HG03045 (cell line): ENCODE results near the gene MLLT10.

Source experiments
- ATAC-seq: cut with Tn5 transposase; IDR thresholded peaks from one replicate; pipeline ENCODE4 v1.9.1; 2021; ENCODE audit warnings: mild to moderate bottlenecking, moderate library complexity; ENCODE audit not compliant: unreplicated experiment

MLLT10 gene

DNA sequence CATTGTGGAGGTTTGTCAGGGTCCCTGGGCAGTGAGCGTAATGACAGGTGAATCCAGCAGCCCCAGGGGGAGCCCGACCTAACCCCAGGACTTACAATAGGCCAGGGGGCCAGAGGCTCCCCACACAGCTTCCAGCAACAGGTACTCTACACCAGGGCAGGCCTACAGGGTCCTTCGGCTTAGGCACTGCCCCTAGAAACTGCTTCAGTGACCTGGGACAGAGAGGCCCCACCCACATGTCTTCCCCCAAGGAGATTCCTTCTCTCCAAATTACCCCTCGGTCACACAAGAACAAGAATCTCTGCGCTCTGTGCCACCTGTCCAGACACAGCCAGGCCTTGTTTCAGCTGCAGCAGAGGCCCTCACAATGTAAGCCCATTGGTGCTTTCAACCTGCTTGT, 32.9 kb upstream of the MLLT10 start:
- ATAC-seq, result no peak

DNA sequence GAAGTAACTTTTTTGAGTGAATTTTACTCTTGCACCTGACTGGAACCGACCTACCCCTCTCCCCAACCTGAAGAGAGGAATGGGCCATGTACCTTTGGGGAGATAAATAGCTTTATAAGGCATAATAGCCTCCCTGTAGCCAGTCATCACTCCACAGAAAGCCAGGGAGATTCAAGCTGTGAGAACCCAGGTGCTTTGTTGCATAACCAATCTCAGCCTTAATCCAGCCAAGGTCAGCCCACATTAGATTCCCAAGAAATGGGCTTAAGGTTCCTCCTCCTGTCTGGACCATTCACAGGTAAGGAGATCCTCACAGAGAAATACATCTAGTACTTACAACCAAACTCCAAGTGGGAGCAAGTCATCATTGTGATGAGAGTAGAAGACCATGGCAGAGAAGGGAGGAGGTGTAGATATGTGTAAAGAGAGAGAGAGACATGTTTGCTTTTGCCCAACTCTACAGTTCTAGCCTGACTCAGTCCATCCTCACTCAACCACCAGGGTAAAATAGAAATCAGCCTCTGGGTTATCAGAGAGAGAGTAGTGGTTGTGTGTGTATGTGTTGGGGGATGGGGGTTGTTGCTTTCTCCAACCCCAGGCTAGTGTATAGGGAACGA, 32.2 kb upstream of the MLLT10 start:
- no peak for ATAC-seq

DNA sequence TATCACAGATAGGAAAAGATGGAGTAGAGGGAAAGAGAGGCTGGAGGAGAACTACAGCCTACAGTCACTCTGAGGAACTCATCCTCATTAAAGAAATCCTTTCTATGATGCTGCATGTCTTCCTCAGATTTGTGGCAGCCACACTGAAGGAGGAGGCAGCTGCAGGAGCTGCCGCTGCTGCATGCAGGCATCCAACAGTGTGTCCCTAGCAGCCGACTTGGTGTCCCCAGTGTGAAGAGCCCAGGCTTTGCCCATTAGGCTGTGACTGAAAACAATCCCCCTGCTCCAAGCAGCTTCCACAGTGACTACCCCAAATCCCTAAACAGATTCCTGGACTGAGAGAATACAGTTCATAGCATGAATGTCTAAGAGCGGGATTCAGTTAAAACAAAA, 31.7 kb upstream of the MLLT10 start:
- no peak for ATAC-seq

DNA sequence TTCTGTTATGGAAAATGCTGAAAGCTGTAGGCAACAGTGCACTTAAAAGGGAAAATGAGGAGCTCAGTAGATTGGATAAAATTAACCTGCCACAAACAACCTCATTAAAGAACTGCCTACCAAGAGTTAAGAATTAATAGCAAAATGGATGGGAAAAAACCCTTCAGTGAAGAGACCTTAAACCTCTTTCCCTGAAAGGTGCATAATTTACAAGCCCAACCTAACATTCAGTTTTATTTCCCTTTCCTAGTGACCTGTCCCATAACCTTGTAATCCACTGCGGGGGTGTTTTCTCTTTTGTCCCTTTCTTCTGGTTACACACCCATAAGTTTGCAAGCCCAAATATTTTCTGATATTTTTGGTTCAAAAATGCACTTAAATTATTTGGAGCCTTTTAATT, 30.5 kb upstream of the MLLT10 start:
- ATAC-seq, result no peak

DNA sequence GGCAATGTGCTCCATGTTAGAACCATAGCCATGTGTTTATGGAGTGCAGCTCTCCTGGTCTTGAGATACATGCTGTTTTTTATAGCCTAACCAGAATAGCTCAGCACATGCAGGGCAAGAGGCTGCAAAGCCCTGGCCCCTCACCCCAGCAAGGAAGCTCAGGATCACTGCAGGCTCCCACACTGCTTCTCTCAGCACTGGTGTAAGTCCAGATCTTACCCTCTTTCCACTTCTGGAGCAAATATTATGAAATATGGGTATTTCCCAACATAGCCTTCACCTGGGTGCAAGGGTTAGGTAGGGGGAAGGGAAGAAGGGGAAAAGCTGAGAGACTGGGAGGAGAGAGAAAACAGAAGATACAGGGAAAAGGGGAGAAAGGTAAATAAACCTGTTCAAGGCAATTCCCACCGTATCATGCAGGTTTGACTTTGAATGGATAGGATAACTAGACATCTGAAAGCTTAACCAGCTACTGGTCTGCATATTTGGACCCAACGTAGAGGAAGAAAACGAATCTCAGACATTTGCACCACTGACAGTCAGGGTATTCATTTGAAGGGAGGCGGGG, 28.2 kb upstream of the MLLT10 start:
- ATAC-seq, result no peak

DNA sequence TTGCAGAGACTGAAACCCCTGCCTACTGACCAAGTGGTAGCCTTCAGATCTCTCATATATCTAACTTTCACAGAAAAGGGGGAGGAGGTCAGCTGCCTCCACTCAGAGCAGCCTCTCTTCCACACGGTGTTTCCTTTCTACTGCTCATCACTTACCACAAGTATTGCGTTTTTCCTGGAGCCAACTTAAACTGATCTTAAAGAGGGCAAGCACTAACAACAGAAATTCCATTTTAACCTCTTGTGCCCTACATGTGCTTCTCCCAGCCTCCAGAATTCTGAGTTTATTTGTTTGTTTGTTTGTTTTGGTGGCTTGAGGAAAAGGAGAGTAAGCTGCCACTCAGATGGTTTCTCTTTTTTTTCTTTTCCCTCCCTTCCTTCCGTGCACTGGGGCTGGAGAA, 27.7 kb upstream of the MLLT10 start:
- no peak for ATAC-seq

DNA sequence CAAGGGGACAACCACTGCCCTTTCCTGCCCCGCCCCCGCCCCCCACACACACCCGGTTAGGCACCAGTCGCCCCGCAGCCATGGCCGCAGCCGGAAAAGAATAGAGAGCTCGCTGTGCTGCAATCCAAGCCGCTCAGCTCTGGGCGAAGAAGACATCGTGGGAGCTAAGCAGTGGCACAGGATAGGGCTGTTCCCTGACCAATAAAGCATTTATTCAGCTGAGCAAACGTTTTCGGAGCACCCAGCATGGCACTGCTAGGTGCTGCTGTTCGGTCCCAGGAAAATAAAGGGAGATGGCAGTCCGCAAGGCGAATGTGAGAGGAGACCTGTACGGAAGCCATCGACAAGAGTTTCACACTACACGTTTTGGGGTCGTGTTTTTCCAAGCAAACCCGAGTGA, 26.9 kb upstream of the MLLT10 start:
- ATAC-seq, result no peak

DNA sequence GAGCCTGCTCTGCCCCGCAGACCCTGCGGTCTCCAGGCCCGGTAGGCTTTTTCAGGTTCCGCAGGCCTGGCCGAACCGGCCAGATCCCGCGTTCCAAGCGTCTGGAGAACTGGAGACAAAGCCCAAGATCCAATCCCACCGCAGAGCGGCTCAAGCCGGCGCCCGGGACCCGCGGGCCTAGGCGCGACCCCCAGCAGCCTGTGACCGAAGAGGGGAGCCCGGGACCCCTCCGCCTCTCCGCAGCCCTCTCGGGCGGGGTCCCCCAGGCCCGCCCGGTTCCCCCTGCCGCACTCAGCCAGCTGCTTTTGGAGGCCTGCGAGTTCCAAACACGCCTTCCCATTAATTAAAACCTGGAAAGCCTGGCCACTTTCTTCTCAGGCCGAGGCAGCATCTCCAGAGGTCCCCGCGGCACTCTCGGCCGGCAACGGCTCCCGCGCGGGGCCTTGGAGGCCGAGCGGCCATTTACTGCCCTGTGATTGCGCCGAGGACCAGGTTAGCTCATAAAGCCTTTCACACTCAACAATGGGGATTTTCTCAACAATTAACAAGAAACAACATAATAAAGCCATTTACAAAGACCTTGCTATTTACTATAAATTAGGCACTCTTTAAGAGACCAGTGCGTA, 25.2 kb upstream of the MLLT10 start:
- ATAC-seq, result no peak

DNA sequence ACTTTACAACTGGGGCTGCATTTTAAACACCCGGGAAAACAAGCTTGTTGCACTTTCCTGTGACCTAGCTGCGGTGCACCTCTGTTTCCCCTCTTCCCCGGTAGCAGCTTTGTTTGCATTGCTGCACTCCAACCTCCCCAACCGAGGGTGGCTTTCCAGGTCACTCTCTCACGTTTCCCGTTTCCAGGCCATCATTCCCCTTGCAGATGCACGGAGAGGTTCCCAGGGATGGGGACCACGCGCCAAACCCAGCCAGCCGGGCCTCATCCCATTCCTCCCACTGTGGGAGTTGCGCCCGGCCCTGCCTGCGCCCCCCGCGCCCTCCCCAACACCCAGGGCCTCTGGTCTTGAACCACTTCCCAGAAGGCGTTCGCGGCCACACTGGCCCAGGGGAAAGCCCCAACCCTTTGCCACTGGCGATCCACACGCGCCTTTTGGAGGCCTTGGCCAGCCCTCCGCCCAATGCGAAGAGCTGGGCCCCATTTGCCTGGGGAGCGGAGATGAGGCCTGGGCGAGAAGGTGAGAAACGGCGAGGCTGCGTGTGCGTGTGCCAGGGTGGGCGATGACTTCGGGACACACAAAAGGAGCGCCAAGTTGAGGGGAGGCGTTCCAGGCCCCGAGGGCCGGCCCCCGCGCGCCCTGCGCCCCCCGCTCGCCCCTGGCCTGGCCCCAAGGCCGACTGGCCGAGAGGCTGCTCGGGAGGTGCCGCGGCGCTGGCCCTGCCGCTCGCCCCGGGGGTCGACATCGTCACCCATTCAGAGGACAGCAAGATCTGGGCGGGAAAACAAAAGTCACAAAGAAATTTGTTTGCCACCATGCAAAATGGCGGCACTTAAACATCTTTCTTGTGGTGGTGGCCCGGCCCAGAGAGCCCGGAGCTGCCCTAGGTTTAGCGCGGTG, 24.4 kb upstream of the MLLT10 start:
- no peak for ATAC-seq

DNA sequence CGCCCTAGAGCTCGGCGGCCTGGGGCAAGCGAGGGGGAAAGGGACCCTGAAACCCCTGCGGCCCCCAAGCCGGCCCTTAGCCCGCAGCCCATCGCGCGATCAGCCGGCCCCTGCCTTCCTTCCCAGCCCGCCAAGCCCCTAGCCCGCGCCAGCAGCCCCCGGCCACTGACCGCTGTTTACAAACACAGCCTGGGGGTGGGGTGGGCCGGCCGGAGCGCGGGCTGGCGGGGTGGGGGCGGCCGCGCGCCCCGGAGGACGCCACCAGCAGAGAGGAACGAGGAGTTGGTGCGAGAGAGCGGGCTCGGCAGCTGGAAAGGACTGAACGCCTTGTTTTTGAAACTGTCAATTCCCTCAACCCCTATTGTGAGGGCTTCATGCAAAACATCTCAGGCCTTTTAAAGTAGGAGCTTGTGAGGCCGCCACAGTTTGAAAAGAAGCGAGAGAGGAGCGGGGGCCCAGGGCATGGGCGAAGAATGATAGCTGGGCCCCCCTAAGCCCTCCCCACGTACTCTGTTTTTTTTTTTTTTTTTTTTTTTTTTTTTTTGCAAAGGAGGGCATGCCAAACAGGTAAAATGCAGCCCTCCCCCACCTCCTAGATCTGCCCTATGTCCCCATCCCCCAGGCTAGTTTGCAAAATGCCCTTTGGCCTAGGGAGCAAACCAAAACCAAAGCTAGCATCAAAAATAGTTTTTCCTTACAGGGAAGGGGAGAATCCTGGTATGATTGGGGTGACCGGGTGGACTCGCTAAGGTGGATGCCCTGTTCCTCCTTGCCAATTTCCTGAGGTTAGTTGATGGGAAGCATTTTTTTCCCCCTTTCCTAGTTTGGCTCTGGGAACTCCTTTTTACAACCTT, 23.6 kb upstream of the MLLT10 start:
- no peak for ATAC-seq

DNA sequence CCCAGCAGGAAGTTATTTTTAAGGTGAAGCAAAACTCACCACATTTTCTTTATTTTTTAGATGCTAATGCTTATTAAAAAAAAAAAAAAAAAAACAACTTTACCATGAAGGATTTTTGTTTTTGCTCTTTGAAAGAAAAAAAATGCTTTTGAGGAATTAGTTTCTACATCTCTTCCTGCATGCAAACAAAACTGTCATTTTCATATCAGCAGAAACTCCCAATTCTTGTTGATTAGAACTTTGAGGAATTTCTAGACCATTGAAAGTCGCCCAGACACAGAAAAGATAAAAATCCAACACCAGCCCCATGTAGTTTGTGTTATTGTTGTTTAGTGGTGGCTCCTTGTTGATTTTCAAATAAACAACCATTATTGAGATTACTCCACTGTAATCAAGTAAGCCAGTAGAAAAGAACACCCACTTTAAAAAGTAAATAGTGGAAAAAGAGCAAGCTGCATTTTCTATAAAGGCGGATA, 22.9 kb upstream of the MLLT10 start:
- ATAC-seq, result no peak

DNA sequence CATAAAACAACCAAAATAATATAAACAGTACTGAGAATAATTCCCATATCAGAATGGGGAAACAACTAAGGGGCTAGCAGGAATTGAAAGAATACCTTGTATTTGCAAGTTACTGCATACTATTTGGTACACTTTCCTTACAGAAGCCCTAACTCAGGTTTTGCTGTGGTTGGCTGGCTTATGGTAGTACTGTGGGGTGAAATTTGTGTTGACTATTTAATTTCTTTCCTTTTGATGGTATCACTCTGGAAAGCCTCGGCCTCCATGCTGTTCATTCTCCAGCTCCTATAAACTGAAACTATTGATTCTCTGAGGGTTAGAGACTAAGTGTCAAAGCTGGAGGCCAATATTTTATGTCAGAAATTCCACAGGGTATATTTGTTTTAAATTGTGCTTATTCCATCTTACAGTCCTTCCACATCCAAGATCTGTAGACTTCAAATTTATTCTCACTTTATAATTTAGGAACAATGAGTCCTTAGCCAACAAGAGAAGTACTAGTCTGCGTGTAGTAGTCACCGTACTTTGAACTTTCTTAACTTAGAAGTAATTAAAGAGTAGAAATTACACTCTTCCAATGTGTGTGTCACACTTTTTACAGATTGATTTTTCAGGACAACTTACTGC, 22.0 kb upstream of the MLLT10 start:
- no peak for ATAC-seq

DNA sequence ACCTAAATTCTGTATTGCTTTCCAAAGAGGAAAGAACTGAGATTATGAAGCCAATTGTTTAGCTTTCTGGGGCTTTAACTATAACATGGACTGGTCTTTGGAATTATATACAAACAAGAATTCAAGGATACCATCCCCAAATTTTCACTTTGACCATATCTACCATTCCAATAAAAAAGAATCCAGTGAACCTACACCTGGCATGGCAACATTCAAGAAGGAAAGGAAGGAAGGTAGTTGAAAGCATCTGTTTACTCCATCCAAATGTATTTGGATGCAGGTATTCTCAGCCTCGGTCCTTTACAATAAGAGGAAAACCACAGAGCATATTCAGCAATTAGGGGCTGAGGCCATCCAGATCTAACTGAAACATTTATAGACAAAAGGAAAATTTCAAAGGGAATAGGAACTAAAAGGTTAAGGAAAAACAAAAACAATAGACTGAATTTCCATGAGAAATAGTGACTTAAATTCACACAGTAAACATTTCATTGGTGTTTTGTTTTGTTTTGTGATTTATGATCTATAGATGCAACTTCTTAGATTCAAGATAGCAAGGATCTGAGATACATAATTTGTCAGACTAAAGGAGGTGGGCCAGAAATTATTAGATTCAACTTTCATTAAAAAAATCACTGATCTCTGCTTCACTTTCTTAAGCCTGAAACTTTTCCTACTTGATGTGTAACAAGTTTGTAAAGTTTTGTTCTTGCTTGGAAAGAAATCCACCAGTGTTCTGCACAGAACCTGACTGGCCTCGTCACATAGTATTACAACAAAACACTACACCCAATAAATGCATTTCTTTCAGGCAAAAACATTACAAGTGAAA, 21.2 kb upstream of the MLLT10 start:
- ATAC-seq, result no peak

DNA sequence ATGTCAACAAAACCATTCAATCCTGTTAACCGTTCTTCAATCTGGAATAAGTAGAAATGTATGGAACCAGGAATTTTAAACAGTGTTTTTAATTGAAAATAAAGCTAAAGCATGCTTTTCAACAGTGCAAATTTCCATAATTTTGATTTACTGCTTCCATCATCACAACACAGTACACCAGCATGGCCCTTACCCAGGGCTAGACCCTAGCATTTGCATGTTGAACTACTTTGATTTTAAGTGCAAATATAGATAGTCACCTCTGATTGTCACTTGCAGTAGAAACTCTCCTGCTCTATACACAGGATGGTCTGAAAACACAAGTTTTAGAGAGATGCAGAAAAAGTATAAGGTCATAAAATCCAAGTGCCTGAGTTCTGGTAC, 20.6 kb upstream of the MLLT10 start:
- no peak for ATAC-seq

DNA sequence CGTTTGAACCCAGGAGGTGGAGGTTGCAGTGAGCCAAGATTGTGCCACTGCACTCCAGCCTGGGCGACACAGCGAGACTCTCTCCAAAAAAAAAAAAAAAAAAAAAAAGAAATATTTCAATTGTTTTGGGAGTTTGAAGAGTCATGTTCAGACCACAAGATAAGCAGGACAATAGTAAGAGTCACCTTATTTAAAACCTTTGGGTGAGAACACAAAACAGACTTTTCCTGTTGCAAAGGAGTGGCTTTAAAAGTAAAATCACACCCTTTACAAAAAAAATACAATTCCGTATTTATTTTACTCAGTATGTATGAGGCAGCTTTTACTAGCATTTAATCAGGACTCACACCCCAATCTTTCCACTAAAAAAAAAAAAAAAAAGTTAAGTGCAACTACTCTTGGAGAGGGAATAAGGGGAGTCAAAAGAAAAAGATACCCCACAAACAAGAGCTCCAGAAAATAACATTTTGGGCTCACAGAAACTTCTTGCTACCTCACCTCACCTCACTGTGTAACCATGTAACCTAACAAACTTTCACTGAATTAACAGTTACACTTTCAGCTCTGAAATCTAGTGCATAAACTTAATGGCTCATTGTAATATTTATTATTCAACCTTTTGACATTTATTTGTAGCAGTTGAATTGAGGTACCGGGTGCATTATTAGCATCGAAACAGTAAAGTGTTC, 19.8 kb upstream of the MLLT10 start:
- ATAC-seq, result no peak

DNA sequence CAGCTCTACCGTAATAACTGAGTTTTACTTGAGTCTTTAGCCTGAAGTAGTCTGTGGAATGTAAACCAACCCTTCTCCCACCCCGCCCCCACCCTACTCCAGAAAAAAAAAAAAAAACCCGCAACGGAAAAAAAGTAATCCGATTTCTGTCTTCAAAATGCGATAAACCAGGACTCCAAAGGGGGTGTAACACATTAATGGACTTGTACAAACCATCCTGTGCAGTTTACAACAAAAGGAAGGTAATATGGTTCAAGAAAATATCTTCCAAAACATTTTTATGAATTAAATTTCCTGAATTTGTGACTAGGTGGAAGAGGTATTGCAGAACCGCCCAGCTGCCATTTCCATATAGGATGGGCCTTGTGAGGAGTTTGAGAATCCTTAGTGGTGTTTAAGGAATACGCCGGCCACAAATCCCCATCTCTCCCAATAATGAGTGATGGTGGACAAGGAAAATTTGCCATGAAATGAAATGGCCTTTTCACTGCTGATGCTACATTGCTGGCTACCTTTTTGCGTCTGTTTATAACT, 19.1 kb upstream of the MLLT10 start:
- no peak for ATAC-seq

DNA sequence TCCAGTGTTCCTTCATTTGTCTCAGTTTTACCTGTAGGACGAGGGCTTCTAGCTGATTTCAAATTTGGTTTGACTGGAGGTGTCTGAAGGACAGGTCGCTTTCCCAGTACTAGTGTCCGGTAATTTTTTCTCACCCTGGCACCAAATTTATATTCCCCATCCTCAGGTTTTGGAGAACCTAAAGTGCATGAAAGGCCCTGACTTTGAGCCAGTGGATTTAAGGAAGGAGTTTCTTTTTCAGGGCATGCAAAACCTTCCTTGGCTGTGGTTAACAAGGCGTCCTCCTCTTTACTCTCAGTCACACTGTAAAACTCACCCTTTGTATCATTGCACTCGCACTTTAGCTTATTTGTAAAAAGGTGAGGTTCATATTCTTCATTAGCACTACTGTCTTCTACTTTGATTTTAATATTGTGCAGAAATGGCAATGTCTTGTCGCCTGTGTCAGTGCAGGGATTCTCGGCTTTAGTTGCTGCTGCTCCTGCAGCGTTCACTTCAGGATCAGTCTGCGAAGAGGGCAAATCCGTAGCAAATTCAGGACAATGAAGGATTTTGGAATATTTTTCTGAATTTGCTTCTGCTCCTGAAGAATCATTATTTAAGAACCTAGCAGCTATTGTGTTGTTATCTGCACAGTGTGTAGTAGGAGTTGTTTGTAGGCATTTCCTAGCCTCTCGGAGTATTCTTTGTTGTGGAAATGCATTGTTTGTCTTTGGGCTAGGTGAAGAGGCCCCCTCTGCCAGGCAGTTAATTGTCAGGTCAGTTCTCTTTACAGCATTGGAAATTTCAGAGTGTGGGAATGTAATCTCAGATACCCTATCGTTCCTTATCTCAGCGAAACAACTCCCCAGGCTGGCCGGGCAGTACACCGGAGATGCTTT, 18.4 kb upstream of the MLLT10 start:
- no peak for ATAC-seq
